HG03460 (cell line): ENCODE results near the gene RXRG.
"Not testable (repeated sequence)": the region's sequence is repeated elsewhere in the genome, so short reads cannot be mapped to it uniquely, and the experiment has no call there.

ENCODE experiments used
- ATAC-seq: cut with Tn5 transposase; IDR thresholded peaks from one replicate; pipeline ENCODE4 v1.9.1; 2021; ENCODE audit not compliant: unreplicated experiment

The RXRG gene

GRCh38 chr1:165444897-165445370, at the start of gene RXRG:
RXRG (minus strand) TSS chr1:165445126; CDS start chr1:165444893, 233 bp downstream.
- no peak for ATAC-seq

GRCh38 chr1:165492845-165493373, 48.0 kb upstream of the RXRG start:
- ATAC-seq, result no peak

- no peak for ATAC-seq
Observed at GRCh38 chr1:165490175-165490574, 45.2 kb upstream of the RXRG start.

- ATAC-seq, result no peak
Observed at GRCh38 chr1:165487921-165488320, 43.0 kb upstream of the RXRG start.

GRCh38 chr1:165486663-165487062, 41.7 kb upstream of the RXRG start:
- no peak for ATAC-seq

GRCh38 chr1:165485716-165486115, 40.8 kb upstream of the RXRG start:
- ATAC-seq, result no peak

GRCh38 chr1:165484532-165484931, 39.6 kb upstream of the RXRG start:
- ATAC-seq, result no peak

- no peak for ATAC-seq
Observed at GRCh38 chr1:165483412-165483811, 38.5 kb upstream of the RXRG start.

- no peak for ATAC-seq
Observed at GRCh38 chr1:165481820-165482532, 37.0 kb upstream of the RXRG start.

GRCh38 chr1:165476776-165477175, 31.9 kb upstream of the RXRG start:
- no peak for ATAC-seq

GRCh38 chr1:165474196-165474595, 29.3 kb upstream of the RXRG start:
- no peak for ATAC-seq

GRCh38 chr1:165473081-165473480, 28.2 kb upstream of the RXRG start:
- no peak for ATAC-seq

- no peak for ATAC-seq
Observed at GRCh38 chr1:165468726-165469249, 23.9 kb upstream of the RXRG start.

- ATAC-seq, result no peak
Observed at GRCh38 chr1:165468253-165468652, 23.3 kb upstream of the RXRG start.

- ATAC-seq, result no peak
Observed at GRCh38 chr1:165467706-165468105, 22.8 kb upstream of the RXRG start.

GRCh38 chr1:165463978-165464377, 19.1 kb upstream of the RXRG start:
- no peak for ATAC-seq

GRCh38 chr1:165459683-165460082, 14.8 kb upstream of the RXRG start:
- not testable (repeated sequence) for ATAC-seq

- ATAC-seq, result no peak
Observed at GRCh38 chr1:165456861-165457260, 11.9 kb upstream of the RXRG start.

- no peak for ATAC-seq
Observed at GRCh38 chr1:165456114-165456513, 11.2 kb upstream of the RXRG start.

- no peak for ATAC-seq
Observed at GRCh38 chr1:165455111-165455510, 10.2 kb upstream of the RXRG start.

GRCh38 chr1:165454091-165454610, 9.2 kb upstream of the RXRG start:
- ATAC-seq, result no peak
